Lower leg skin (tissue), 3 donors: Measurements from ENCODE around the gene DAB1.

Experiments used
- CTCF ChIP-seq, 3 donors: fragments of 450-650 bp; IDR thresholded peaks; one replicate each; pipeline ENCODE4 v1.5.1; 2016; ENCODE audit warnings: antibody characterized with exemption in 3 of 3, mild to moderate bottlenecking in 3 of 3, moderate library complexity in 2 of 3
- POLR2A ChIP-seq, 2 donors: fragments of 450-650 bp; IDR thresholded peaks; one replicate each; pipeline ENCODE4 v1.6.1; 2016 to 2017; ENCODE audit warnings: antibody characterized with exemption in 2 of 2, mild to moderate bottlenecking in 1 of 2, moderate library complexity in 1 of 2

DNA sequence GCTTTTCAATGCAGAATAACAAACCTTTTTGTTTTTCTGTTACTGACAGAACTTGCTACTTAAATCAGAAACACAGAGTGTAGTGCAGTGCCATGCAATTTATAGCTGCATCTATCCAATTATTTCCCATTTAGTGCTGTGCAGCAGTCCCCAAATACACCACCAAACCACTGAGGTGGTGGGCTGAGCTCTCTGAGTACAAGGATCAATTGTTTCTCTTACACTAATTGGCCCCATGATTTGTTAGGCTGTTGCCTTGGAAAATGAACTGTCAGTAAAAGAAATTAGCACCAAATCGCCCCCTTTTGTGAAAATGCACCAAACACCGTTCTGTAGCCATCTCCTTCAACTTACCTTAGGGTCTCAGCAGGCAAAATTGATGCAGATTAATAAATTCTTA, 339.2 kb downstream of the DAB1 start:
- TF ChIP-seq CTCF (IDR thresholded peaks at IDR 0.05) (no peak), POLR2A (IDR thresholded peaks at IDR 0.05) (no peak)
